WTC11 (cell line): ENCODE data around the gene CPSF2.

Experiments used
- ZNF423 ChIP-seq: fragments of 250-450 bp; sonication (Bioruptor Pico); IDR thresholded peaks from 2 replicates; pipeline ENCODE4 v2.1.2; 2022; ENCODE audit warnings: mild to moderate bottlenecking, moderate library complexity
- TF ChIP-seq, protein P1 (sequence below): sonication (generic); formaldehyde crosslinking; conservative IDR thresholded peaks from 2 replicates; pipeline ENCODE4 v1.8.1; 2022; ENCODE audit warnings: mild to moderate bottlenecking, missing genetic modification reagents
- TF ChIP-seq, protein P2 (sequence below): fragments of 200-600 bp; IDR thresholded peaks from 2 replicates; pipeline ENCODE4 v1.8.0; 2022; ENCODE audit warnings: antibody characterized with exemption
- TF ChIP-seq, protein P3 (sequence below): sonication (generic); formaldehyde crosslinking; IDR thresholded peaks from 2 replicates; pipeline ENCODE4 v1.8.1; 2023; ENCODE audit warnings: mild to moderate bottlenecking, missing genetic modification reagents

DNA sequence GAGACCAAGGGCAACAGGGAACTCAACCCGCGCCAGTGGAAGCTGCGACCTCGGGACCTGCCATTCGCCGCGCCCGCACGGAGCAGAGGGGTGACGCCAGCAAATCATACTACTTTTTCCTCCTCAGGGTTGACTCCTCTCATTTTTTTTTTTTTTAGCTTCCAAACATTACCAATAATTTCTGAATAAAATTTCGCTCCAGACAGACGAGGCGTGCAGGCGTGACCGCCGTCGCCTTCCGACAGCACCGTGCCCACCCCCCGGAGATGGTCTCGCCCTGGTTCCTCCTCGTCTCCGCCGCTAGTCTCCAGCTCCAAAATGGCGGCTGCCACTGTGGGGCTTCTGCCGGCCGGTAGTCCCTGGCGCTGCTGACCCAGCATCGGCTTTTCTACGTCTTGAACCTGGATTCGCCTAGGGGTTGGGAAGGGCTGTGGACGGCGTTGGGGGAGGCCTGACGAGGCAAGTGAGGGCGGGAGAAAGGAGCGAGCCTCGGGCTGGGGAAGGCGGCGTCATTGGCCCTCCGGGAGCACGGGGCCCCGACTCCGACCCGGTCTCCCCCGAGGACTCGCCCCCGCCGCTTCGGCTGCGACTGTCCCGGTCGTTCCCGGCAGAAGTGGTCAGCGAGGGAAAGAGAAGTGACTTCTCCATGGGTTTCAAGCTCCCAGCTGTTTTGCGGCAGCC is at the start of gene CPSF2, which contains the start of gene NDUFB1:
- TF ChIP-seq, protein P1, sequence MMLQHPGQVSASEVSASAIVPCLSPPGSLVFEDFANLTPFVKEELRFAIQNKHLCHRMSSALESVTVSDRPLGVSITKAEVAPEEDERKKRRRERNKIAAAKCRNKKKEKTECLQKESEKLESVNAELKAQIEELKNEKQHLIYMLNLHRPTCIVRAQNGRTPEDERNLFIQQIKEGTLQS (CRISPR knock-in tag) = no peak
- TF ChIP-seq, protein P2, sequence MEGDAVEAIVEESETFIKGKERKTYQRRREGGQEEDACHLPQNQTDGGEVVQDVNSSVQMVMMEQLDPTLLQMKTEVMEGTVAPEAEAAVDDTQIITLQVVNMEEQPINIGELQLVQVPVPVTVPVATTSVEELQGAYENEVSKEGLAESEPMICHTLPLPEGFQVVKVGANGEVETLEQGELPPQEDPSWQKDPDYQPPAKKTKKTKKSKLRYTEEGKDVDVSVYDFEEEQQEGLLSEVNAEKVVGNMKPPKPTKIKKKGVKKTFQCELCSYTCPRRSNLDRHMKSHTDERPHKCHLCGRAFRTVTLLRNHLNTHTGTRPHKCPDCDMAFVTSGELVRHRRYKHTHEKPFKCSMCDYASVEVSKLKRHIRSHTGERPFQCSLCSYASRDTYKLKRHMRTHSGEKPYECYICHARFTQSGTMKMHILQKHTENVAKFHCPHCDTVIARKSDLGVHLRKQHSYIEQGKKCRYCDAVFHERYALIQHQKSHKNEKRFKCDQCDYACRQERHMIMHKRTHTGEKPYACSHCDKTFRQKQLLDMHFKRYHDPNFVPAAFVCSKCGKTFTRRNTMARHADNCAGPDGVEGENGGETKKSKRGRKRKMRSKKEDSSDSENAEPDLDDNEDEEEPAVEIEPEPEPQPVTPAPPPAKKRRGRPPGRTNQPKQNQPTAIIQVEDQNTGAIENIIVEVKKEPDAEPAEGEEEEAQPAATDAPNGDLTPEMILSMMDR = no peak
- no peak for TF ChIP-seq ZNF423 (CRISPR knock-in tag)
- TF ChIP-seq, protein P3, sequence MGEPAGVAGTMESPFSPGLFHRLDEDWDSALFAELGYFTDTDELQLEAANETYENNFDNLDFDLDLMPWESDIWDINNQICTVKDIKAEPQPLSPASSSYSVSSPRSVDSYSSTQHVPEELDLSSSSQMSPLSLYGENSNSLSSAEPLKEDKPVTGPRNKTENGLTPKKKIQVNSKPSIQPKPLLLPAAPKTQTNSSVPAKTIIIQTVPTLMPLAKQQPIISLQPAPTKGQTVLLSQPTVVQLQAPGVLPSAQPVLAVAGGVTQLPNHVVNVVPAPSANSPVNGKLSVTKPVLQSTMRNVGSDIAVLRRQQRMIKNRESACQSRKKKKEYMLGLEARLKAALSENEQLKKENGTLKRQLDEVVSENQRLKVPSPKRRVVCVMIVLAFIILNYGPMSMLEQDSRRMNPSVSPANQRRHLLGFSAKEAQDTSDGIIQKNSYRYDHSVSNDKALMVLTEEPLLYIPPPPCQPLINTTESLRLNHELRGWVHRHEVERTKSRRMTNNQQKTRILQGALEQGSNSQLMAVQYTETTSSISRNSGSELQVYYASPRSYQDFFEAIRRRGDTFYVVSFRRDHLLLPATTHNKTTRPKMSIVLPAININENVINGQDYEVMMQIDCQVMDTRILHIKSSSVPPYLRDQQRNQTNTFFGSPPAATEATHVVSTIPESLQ (CRISPR knock-in tag) = no peak
